Transverse colon (tissue), 4 donors: ENCODE data around the gene ERI2. TPM values are rescaled to one million over a fixed set of nuclear protein-coding genes. Genes with fewer than 3 reads are reported as not detected.

Experiments
- DNase-seq: peaks from one replicate; pipeline ENCODE4 v3.0.0-alpha.2; 2019
- H3K27ac ChIP-seq, 4 donors: fragments of 200-600 bp; sonication (generic); 2 replicates each; pipeline ENCODE4 v1.5.1; 2016 to 2018; ENCODE audit warnings: inconsistent platforms in 4 of 4
- H3K27me3 ChIP-seq: fragments of 200-600 bp; sonication (generic); 2 replicates; pipeline ENCODE4 v1.5.1; 2017; ENCODE audit warnings: inconsistent platforms
- H3K36me3 ChIP-seq, 4 donors: fragments of 200-600 bp; sonication (generic); 2 replicates each; pipeline ENCODE4 v1.5.1; 2017 to 2019; ENCODE audit warnings: inconsistent platforms in 4 of 4
- H3K4me1 ChIP-seq, 4 donors: fragments of 200-600 bp; sonication (generic); 2 replicates each; pipeline ENCODE4 v1.5.1; 2017 to 2020; ENCODE audit warnings: inconsistent platforms in 4 of 4
- H3K4me3 ChIP-seq, 4 donors: fragments of 200-600 bp; sonication (generic); 1 replicate in 1 of 4; 2 replicates in 3 of 4; pipeline versions ENCODE4 v1.5.1 to v1.6.1; 2017 to 2019; ENCODE audit warnings: inconsistent platforms in 4 of 4
- H3K9me3 ChIP-seq, 2 donors: fragments of 200-600 bp; sonication (generic); 2 replicates each; pipeline ENCODE4 v1.5.1; 2017 to 2019; ENCODE audit warnings: inconsistent platforms in 2 of 2
- EP300 ChIP-seq: sonication (generic); formaldehyde crosslinking; IDR thresholded peaks from one replicate; pipeline ENCODE4 v1.6.1; 2017; ENCODE audit warnings: antibody characterized with exemption, low read depth
- POLR2A ChIP-seq: fragments of 450-650 bp; IDR thresholded peaks from one replicate; pipeline ENCODE4 v1.6.1; 2016; ENCODE audit warnings: antibody characterized with exemption, mild to moderate bottlenecking, moderate library complexity
- POLR2AphosphoS5 ChIP-seq, 3 donors: sonication (generic); formaldehyde crosslinking; IDR thresholded peaks; one replicate each; pipeline ENCODE4 v1.6.1; 2016; ENCODE audit warnings: antibody characterized with exemption in 3 of 3
- WGBS, 2 donors: methylation state at CpG; one replicate each; pipeline ENCODE4 v1.1.5; 2018; ENCODE audit warnings: low coverage in 1 of 2; 5-methylcytosine and 5-hydroxymethylcytosine counted together
- in situ Hi-C, 4 donors: fragments of 200-750 bp; cut with MboI; loops; one replicate each; pipeline versions ENCODE4 v1.15.0 to v1.15.1; 2017; ENCODE audit warnings: low sequenced_read_pairs in 3 of 4, low pct_ligation_motif_present in 1 of 4, low pct_unique_long_range_greater_than_20kb in 1 of 4
- intact Hi-C: fragments of 100-400 bp; cut with DNase I; formaldehyde crosslinking; loops from one replicate; pipeline ENCODE4 v1.15.1; 2023; ENCODE audit warnings: low total_unique reads
- total RNA-seq, 4 donors: library from RNA; depleted of rRNA; stranded (reverse); fragments of >200 nt; gene quantifications; one replicate each; pipeline ENCODE4 v1.1.0, GENCODE V29; 2016
- TF ChIP-seq, protein P1 (sequence below), 5 experiments: fragments of 200-600 bp in 3 of 5; fragments of 450-650 bp in 2 of 5; sonication (generic) in 3 of 5; IDR thresholded peaks; 1 replicate in 2 of 5; 2 replicates in 3 of 5; pipeline ENCODE4 v1.5.1; 2016 to 2017; ENCODE audit warnings: antibody characterized with exemption in 5 of 5, inconsistent platforms in 3 of 5, mild to moderate bottlenecking in 2 of 5, moderate library complexity in 1 of 5

The ERI2 gene
- total RNA-seq, 4 donors from 2014 or later = 9.0 to 55.1 (median 30.0) TPM

DNA sequence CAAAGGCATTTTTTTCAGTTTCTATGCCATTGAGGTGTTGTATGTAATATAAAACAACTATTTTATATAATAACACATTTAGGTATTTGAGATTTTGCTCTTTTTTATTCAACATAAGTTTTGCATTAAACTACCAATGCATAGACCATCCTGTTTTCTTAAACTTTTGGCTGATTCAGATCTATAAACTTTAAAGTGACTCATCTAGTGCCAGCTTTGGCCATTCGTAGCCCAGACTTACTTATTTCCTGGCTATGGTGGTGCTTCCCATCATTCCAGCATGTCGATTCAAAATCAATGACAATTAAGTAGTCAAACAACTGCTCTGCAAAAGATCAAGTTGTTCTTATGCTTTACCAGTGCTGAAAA lies 3.1 kb downstream of the ERI2 start:
- H3K36me3 ChIP-seq = peaks cover 0 to 20% (median 9%) of the 10 kb centered on the region in 4 donors
- no peak overlapping the region for H3K4me3 ChIP-seq
- TF ChIP-seq POLR2AphosphoS5 (IDR thresholded peaks at IDR 0.05) = no peak
- TF ChIP-seq, protein P1, sequence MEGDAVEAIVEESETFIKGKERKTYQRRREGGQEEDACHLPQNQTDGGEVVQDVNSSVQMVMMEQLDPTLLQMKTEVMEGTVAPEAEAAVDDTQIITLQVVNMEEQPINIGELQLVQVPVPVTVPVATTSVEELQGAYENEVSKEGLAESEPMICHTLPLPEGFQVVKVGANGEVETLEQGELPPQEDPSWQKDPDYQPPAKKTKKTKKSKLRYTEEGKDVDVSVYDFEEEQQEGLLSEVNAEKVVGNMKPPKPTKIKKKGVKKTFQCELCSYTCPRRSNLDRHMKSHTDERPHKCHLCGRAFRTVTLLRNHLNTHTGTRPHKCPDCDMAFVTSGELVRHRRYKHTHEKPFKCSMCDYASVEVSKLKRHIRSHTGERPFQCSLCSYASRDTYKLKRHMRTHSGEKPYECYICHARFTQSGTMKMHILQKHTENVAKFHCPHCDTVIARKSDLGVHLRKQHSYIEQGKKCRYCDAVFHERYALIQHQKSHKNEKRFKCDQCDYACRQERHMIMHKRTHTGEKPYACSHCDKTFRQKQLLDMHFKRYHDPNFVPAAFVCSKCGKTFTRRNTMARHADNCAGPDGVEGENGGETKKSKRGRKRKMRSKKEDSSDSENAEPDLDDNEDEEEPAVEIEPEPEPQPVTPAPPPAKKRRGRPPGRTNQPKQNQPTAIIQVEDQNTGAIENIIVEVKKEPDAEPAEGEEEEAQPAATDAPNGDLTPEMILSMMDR (IDR thresholded peaks at IDR 0.05) = no peak
- no peak for TF ChIP-seq POLR2A
- TF ChIP-seq EP300 = no peak
- no peak overlapping the region for H3K27ac ChIP-seq
- intact Hi-C loops = loop anchor here (10.0 kb wide), 1 partner anchor 502 kb away; no protein-coding TSS in a partner anchor
- in situ Hi-C loops = no loop called here
- H3K9me3 ChIP-seq = no peaks in the 10 kb centered on the region
- DNase-seq = no peak
- WGBS, 2 donors = 83 to 90% methylated on average over 2 of the region's 2 CpGs
- peaks cover 0 to 16% (median 4%) of the 10 kb centered on the region in 4 donors for H3K4me1 ChIP-seq
- no peaks in the 10 kb centered on the region for H3K27me3 ChIP-seq

DNA sequence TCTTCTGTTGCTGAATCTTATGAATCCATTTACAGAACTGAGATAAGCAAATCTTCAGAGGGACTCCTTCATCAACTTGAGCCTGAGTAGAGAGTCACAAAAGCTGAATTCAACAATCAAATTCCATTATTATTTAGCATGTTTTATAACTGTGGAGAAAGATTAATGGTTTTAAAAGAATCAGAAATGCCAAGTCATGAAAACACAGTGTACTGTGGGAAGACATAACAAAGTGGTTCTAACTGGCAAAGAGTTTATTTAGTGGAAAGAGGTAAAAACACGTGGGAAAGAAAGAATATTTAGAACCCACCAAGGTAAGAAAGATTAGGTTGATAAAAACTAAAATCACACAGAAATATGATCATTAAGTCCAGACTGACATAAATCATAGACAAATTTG lies 5.0 kb downstream of the ERI2 start:
- in situ Hi-C loops (no loop called here), intact Hi-C loops (loop anchor here (10.0 kb wide), 1 partner anchor 504 kb away; no protein-coding TSS in a partner anchor)
- H3K4me1 ChIP-seq = peaks cover 0 to 9% (median 4%) of the 10 kb centered on the region in 4 donors
- H3K27ac ChIP-seq = no peak overlapping the region
- no peak for DNase-seq
- no peaks in the 10 kb centered on the region for H3K27me3 ChIP-seq
- no peak overlapping the region for H3K4me3 ChIP-seq
- H3K36me3 ChIP-seq = peaks cover 0 to 28% (median 13%) of the 10 kb centered on the region in 4 donors
- WGBS, 2 donors = 46 to 58% methylated on average over 1 of the region's 1 CpG
- TF ChIP-seq POLR2A (no peak), EP300 (no peak), POLR2AphosphoS5 (IDR thresholded peaks at IDR 0.05) (no peak)
- TF ChIP-seq, protein P1 (IDR thresholded peaks at IDR 0.05) = no peak
- H3K9me3 ChIP-seq = no peaks in the 10 kb centered on the region

DNA sequence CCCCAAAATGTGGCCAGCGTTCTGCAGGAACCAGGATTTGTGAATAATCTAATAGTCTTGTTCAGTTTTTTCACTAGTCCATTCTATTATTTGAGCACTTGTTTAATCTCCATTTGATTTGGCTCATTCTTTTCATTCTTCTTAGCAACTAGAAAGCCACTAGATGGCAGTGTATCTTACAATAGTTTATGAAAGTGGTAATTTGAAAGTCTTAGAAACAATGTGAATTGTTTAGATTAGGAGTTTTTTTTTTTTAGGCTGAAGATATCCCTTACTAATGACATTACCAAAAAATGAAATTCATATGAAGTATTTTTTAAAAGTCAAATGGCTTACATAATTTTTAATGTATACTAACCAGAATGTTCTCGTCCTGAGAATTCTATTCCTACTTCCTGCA lies 6.7 kb downstream of the ERI2 start:
- Histone ChIP-seq H3K9me3 (no peaks in the 10 kb centered on the region), H3K27ac (no peak overlapping the region), H3K4me3 (no peak overlapping the region), H3K36me3 (peaks cover 0 to 30% (median 14%) of the 10 kb centered on the region in 4 donors), H3K4me1 (no peaks in the 10 kb centered on the region), H3K27me3 (no peaks in the 10 kb centered on the region)
- intact Hi-C loops (no loop called here), in situ Hi-C loops (no loop called here)
- TF ChIP-seq POLR2AphosphoS5 (IDR thresholded peaks at IDR 0.05) = no peak
- no peak for TF ChIP-seq POLR2A
- no peak for TF ChIP-seq EP300
- TF ChIP-seq, protein P1 (IDR thresholded peaks at IDR 0.05) = peak; percentile 50 to 68 (median 57)
- WGBS, 2 donors = 59 to 60% methylated on average over 2 of the region's 2 CpGs
- no peak for DNase-seq

DNA sequence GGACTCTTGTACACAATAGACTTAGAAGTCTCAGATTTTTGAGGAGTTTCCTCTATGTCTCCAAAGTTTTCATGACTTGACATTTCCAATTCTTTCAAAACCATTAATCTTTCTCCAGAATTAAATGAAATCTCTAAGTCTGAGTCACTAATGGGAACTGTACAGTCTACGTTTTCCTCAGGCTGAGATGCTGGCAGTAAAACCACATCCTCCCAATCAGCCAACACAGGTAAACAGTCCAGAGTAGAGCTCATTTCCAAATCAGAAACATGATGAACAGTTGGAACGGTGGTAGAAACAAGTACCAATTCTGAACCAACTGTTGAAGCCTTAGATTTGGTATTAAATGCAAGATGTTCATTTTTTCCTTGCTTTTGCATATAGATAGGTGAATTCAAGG lies 7.9 kb downstream of the ERI2 start:
- no peak for DNase-seq
- no peaks in the 10 kb centered on the region for H3K4me1 ChIP-seq
- H3K4me3 ChIP-seq = no peak overlapping the region
- H3K36me3 ChIP-seq = peaks cover 0 to 30% (median 14%) of the 10 kb centered on the region in 4 donors
- intact Hi-C loops = no loop called here
- H3K27me3 ChIP-seq = no peaks in the 10 kb centered on the region
- in situ Hi-C loops = no loop called here
- WGBS, 2 donors = 71 to 77% methylated on average over 2 of the region's 2 CpGs
- TF ChIP-seq, protein P1 (IDR thresholded peaks at IDR 0.05) = no peak
- no peak for TF ChIP-seq POLR2A
- no peak for TF ChIP-seq POLR2AphosphoS5 (IDR thresholded peaks at IDR 0.05)
- no peak for TF ChIP-seq EP300
- no peaks in the 10 kb centered on the region for H3K9me3 ChIP-seq
- H3K27ac ChIP-seq = no peak overlapping the region
